K562 (cell line): ENCODE measurements around the gene CAMK2D. TPM values are rescaled to one million over a fixed set of nuclear protein-coding genes. Genes with fewer than 3 reads are reported as not detected.

Source experiments
- ATAC-seq: fragments of 200-7000 bp; cut with Tn5 transposase; 3 replicates; pipeline ENCODE4 v1.9.1; 2020; ENCODE audit warnings: moderate library complexity
- BruUV-seq: library from RNA; stranded (reverse); fragments of 400-500 nt; replicated peaks from 2 replicates; lab custom pipeline; 2021; lab: Mats Ljungman, UMichigan
- CTCF ChIA-PET: fragments of 300-600 bp; formaldehyde crosslinking; extraction: SDS; loops from one replicate; lab custom pipeline; 2021; ENCODE audit warnings: low intra/inter-chr PET ratio; lab: Yijun Ruan, JAX
- POLR2A ChIA-PET: fragments of 300-600, 350-650 bp; sonication (Branson Sonifier 250); formaldehyde crosslinking; extraction: SDS; loops from one replicate; lab custom pipeline; 2021; ENCODE audit warnings: antibody characterized with exemption, inconsistent platforms; lab: Yijun Ruan, JAX
- DNase-seq, 4 experiments: peaks; one replicate each; pipeline versions ENCODE4 v3.0.0 to v3.0.0-alpha.2; 2011 to 2018; ENCODE audit warnings: low spot score in 3 of 4, mixed read lengths in 3 of 4; ENCODE audit errors: extremely low read depth in 1 of 4
- FAIRE-seq: peaks from 2 replicates; lab custom pipeline; 2011; peaks lifted over from hg19 to GRCh38; lab: Jason Lieb, UNC
- H2AFZ ChIP-seq: 2 replicates; pipeline ENCODE4 v1.6.0; 2011; ENCODE audit warnings: low read depth, low read length, control low read depth, inconsistent platforms
- H3K27ac ChIP-seq: fragments of 200-600 bp; 3 replicates; pipeline ENCODE4 v1.8.0; 2011; ENCODE audit warnings: low read depth, mild to moderate bottlenecking, control low read depth, inconsistent platforms, low read length, moderate library complexity, mixed read lengths; ENCODE audit errors: extremely low read depth
- H3K27me3 ChIP-seq, 2 experiments: fragments of 300-600 bp in 1 of 2; 2 replicates in 1 of 2; 3 replicates in 1 of 2; pipeline versions ENCODE4 v1.6.0 to v1.8.0; 2011; ENCODE audit warnings: inconsistent platforms in 2 of 2, low read length in 2 of 2, mild to moderate bottlenecking in 1 of 2, mixed read lengths in 1 of 2, moderate library complexity in 1 of 2; ENCODE audit not compliant: control insufficient read depth in 2 of 2, insufficient read depth in 2 of 2
- H3K36me3 ChIP-seq: fragments of 300-600 bp; 3 replicates; pipeline ENCODE4 v1.8.0; 2011; ENCODE audit warnings: mild to moderate bottlenecking, low read length, inconsistent platforms; ENCODE audit not compliant: control insufficient read depth, insufficient read depth
- H3K4me1 ChIP-seq, 2 experiments: fragments of 200-600 bp in 1 of 2; replicated peaks in 1 of 2; 2 replicates in 1 of 2; 3 replicates in 1 of 2; pipeline versions ENCODE4 v1.5.1 to v1.8.0; 2011; ENCODE audit warnings: inconsistent platforms in 2 of 2, low read length in 2 of 2, mild to moderate bottlenecking in 1 of 2, mixed read lengths in 1 of 2, moderate library complexity in 1 of 2; ENCODE audit not compliant: control insufficient read depth in 2 of 2, insufficient read depth in 2 of 2
- H3K4me2 ChIP-seq: 2 replicates; pipeline ENCODE4 v1.6.1; 2011; ENCODE audit warnings: low read length, control low read depth, inconsistent platforms, mixed read lengths; ENCODE audit not compliant: insufficient read depth
- H3K4me3 ChIP-seq: fragments of 200-600 bp; sonication (generic), shearing (Covaris generic); 2 replicates; pipeline ENCODE4 v1.5.1; 2016; ENCODE audit warnings: control low read depth, inconsistent platforms
- H3K79me2 ChIP-seq: fragments of 200-600 bp; 3 replicates; pipeline ENCODE4 v1.8.0; 2011; ENCODE audit warnings: low read length, inconsistent platforms; ENCODE audit not compliant: control insufficient read depth, insufficient read depth
- H3K9ac ChIP-seq, 2 experiments: 2 replicates each; pipeline versions ENCODE4 v1.6.0 to v1.6.1; 2011; ENCODE audit warnings: low read depth in 2 of 2, low read length in 2 of 2, control low read depth in 1 of 2, inconsistent platforms in 1 of 2, mild to moderate bottlenecking in 1 of 2, mixed read lengths in 1 of 2; ENCODE audit not compliant: insufficient read depth in 1 of 2
- H3K9me1 ChIP-seq: one replicate; pipeline ENCODE4 v1.6.0; 2011; ENCODE audit warnings: inconsistent platforms, mild to moderate bottlenecking, low read length, moderate library complexity; ENCODE audit not compliant: control insufficient read depth, insufficient read depth
- H3K9me3 ChIP-seq: replicated peaks from 2 replicates; pipeline ENCODE4 v1.5.1; 2011; ENCODE audit warnings: low read depth, low read length, inconsistent platforms; ENCODE audit not compliant: control insufficient read depth, insufficient read depth
- H4K20me1 ChIP-seq: replicated peaks from 2 replicates; pipeline ENCODE4 v1.6.1; 2011; ENCODE audit warnings: low read length, inconsistent platforms, mixed read lengths; ENCODE audit not compliant: control insufficient read depth, insufficient read depth
- BCOR ChIP-seq: fragments of 450-650 bp; IDR thresholded peaks from 2 replicates; pipeline ENCODE4 v1.6.1; 2016
- DEAF1 ChIP-seq: fragments of 450-650 bp; formaldehyde crosslinking; IDR thresholded peaks from 2 replicates; pipeline ENCODE4 v1.4.0; 2020; ENCODE audit warnings: mild to moderate bottlenecking, moderate library complexity
- HLTF ChIP-seq: fragments of 450-650 bp; IDR thresholded peaks from 2 replicates; pipeline ENCODE4 v1.6.1; 2016
- KLF16 ChIP-seq: IDR thresholded peaks from 2 replicates; pipeline ENCODE4 v1.6.1; 2016; ENCODE audit warnings: antibody characterized with exemption
- NKRF ChIP-seq: fragments of 450-650 bp; IDR thresholded peaks from 2 replicates; pipeline ENCODE4 v1.6.1; 2016; ENCODE audit warnings: borderline replicate concordance
- NR2F6 ChIP-seq: fragments of 450-650 bp; formaldehyde crosslinking; IDR thresholded peaks from 2 replicates; pipeline ENCODE4 v1.4.0; 2020; ENCODE audit warnings: mild to moderate bottlenecking
- SLC30A9 ChIP-seq: fragments of 250-450 bp; sonication (Bioruptor Pico); IDR thresholded peaks from 2 replicates; pipeline ENCODE4 v1.8.0; 2022; ENCODE audit warnings: mild to moderate bottlenecking, moderate library complexity
- ZNF232 ChIP-seq: sonication (generic); formaldehyde crosslinking; IDR thresholded peaks from 2 replicates; pipeline ENCODE4 v1.8.0; 2022; ENCODE audit warnings: mild to moderate bottlenecking, missing genetic modification reagents
- ZNF561 ChIP-seq: fragments of 450-650 bp; formaldehyde crosslinking; conservative IDR thresholded peaks from 2 replicates; pipeline ENCODE4 v1.4.0; 2020; ENCODE audit warnings: mild to moderate bottlenecking, moderate library complexity
- WGBS: fragments of 100-300 bp; shearing (Covaris generic); methylation state at CpG from one replicate; pipeline ENCODE4 v1.1.6; 2016; ENCODE audit warnings: low coverage, mixed read lengths; ENCODE audit not compliant: insufficient coverage; ENCODE audit errors: missing lambda C conversion rate; 5-methylcytosine and 5-hydroxymethylcytosine counted together
- in situ Hi-C: fragments of 300-500 bp; cut with MboI; formaldehyde crosslinking; loops from 4 replicates; pipeline ENCODE4 v1.15.0; 2018; ENCODE audit warnings: inconsistent platforms, mixed read lengths
- intact Hi-C: fragments of 100-400 bp; cut with micrococcal nuclease; formaldehyde crosslinking; loops from 2 replicates; pipeline ENCODE4 v1.14.2; 2022
- polyA plus RNA-seq, 8 experiments: library from polyadenylated mRNA; depleted of rRNA in 4 of 8; stranded (reverse) in 5 of 8; unstranded in 3 of 8; fragments of >200 nt; fragmentation: Nextera tagmentation in 2 of 8; fragmentation: Illumina TruSeq in 1 of 8; extraction: Ambion mirVana in 2 of 8; extraction: Trizol in 1 of 8; gene quantifications; 2 replicates each; pipeline versions ENCODE4 v1.2.1 to v1.2.3, GENCODE V29; 2011 to 2014; ENCODE audit warnings: inconsistent platforms in 1 of 8, missing spikeins in 1 of 8
- total RNA-seq, 7 experiments: library from RNA; depleted of rRNA in 6 of 7; stranded (reverse); fragments of >200 nt in 6 of 7; fragmentation: Illumina TruSeq in 2 of 7; extraction: Trizol in 2 of 7; gene quantifications; 2 replicates each; pipeline versions ENCODE4 v1.2.1 to v1.2.3, GENCODE V29; 2011 to 2021; ENCODE audit warnings: low replicate concordance in 1 of 7
- TF ChIP-seq, protein P1 (sequence below): IDR thresholded peaks from 3 replicates; pipeline ENCODE4 v1.6.1; 2011; ENCODE audit warnings: borderline replicate concordance, mild to moderate bottlenecking, moderate library complexity; ENCODE audit not compliant: insufficient read length; ENCODE audit errors: extremely low read depth

CAMK2D gene
- total and polyA plus RNA-seq, 9 of the 15 experiments (the other 6 are each of a cell fraction or from before 2014, with no cell fraction given), result 0.01 to 0.33 (median 0.04) TPM; not detected in 2

- Histone ChIP-seq H3K27ac (no peak overlapping the region), H3K4me1 (no peaks in the 10 kb centered on the region; a peak in 1 of 5 replicates), H3K4me3 (no peak overlapping the region), H2AFZ (no peak overlapping the region), H3K27me3 (no peaks in the 10 kb centered on the region), H4K20me1 (no peaks in the 10 kb centered on the region), H3K9me3 (no peaks in the 10 kb centered on the region), H3K79me2 (no peaks in the 10 kb centered on the region), H3K36me3 (no peaks in the 10 kb centered on the region), H3K9ac (no peak overlapping the region), H3K9me1 (no peaks in the 10 kb centered on the region), H3K4me2 (no peak overlapping the region)
- TF ChIP-seq DEAF1 (CRISPR knock-in tag) (no peak), HLTF (no peak), SLC30A9 (CRISPR knock-in tag) (no peak)
- FAIRE-seq (no peak), ATAC-seq (no peak), DNase-seq (no peak)
- ChIA-PET CTCF (no interaction called here), POLR2A (no interaction called here)
- intact Hi-C loops, result no loop called here
- no TSS peak for BruUV-seq
- in situ Hi-C loops, result no loop called here
- 3% methylated on average over 3 of the region's 3 CpGs for WGBS
Measured at GRCh38 chr4:113566015-113566795, 195.3 kb downstream of the CAMK2D start.

DNA sequence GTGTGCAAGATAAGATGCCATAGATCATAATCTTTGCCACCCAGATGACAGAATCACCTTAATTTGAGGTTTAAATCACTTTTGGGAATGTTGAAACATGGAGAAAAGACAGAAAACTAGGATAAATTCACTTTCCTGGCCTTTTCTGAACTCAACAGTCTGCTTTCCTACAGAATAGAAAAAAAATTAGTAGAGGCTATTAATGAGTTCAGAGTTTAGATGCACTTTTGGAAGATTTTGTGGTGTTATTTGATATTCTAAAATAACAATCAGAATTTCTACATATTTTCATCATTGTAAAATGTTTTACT, 195.9 kb downstream of the CAMK2D start:
- no peak overlapping the region for H3K27ac ChIP-seq
- H3K79me2 ChIP-seq, result no peaks in the 10 kb centered on the region
- POLR2A ChIA-PET, result no interaction called here
- TF ChIP-seq BCOR, result no peak
- TF ChIP-seq, protein P1, sequence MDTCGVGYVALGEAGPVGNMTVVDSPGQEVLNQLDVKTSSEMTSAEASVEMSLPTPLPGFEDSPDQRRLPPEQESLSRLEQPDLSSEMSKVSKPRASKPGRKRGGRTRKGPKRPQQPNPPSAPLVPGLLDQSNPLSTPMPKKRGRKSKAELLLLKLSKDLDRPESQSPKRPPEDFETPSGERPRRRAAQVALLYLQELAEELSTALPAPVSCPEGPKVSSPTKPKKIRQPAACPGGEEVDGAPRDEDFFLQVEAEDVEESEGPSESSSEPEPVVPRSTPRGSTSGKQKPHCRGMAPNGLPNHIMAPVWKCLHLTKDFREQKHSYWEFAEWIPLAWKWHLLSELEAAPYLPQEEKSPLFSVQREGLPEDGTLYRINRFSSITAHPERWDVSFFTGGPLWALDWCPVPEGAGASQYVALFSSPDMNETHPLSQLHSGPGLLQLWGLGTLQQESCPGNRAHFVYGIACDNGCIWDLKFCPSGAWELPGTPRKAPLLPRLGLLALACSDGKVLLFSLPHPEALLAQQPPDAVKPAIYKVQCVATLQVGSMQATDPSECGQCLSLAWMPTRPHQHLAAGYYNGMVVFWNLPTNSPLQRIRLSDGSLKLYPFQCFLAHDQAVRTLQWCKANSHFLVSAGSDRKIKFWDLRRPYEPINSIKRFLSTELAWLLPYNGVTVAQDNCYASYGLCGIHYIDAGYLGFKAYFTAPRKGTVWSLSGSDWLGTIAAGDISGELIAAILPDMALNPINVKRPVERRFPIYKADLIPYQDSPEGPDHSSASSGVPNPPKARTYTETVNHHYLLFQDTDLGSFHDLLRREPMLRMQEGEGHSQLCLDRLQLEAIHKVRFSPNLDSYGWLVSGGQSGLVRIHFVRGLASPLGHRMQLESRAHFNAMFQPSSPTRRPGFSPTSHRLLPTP, result no peak
- TF ChIP-seq NR2F6, result no peak
- no peak for TF ChIP-seq ZNF232 (CRISPR knock-in tag)
- TF ChIP-seq NKRF, result no peak
- no peak for TF ChIP-seq ZNF561 (CRISPR knock-in tag)
- TF ChIP-seq KLF16, result no peak

More for the DNA sequence above, 195.9 kb downstream of the CAMK2D start:
- H4K20me1 ChIP-seq, result no peaks in the 10 kb centered on the region
- no peak overlapping the region for H2AFZ ChIP-seq
- CTCF ChIA-PET, result no interaction called here
- no peaks in the 10 kb centered on the region for H3K27me3 ChIP-seq
- ATAC-seq, result no peak
- no peak overlapping the region for H3K4me3 ChIP-seq
- H3K9ac ChIP-seq, result no peak overlapping the region
- intact Hi-C loops (no loop called here), in situ Hi-C loops (no loop called here)
- no peak overlapping the region for H3K4me2 ChIP-seq
- no peaks in the 10 kb centered on the region for H3K9me1 ChIP-seq
- no peaks in the 10 kb centered on the region for H3K36me3 ChIP-seq
- no TSS peak for BruUV-seq
- no peak for DNase-seq
- FAIRE-seq, result no peak
- H3K9me3 ChIP-seq, result no peaks in the 10 kb centered on the region
- H3K4me1 ChIP-seq, result no peaks in the 10 kb centered on the region; a peak in 1 of 5 replicates
